SU-DHL-6 (cell line): ENCODE data around the gene PGM2.

ENCODE experiments used
- H2AFZ ChIP-seq: fragments of 200-600 bp; sonication (generic); 2 replicates; pipeline ENCODE4 v1.6.1; 2014; ENCODE audit warnings: low read depth, mild to moderate bottlenecking, moderate library complexity, mixed read lengths, antibody characterized with exemption, low read length; ENCODE audit not compliant: severe bottlenecking
- H3F3A ChIP-seq: fragments of 200-600 bp; shearing (Covaris generic); 2 replicates; pipeline ENCODE4 v1.6.0; 2016; ENCODE audit warnings: antibody characterized with exemption, mild to moderate bottlenecking; ENCODE audit not compliant: insufficient read depth
- H3K27ac ChIP-seq: fragments of 200-600 bp; sonication (generic); 2 replicates; pipeline ENCODE4 v1.5.1; 2016; ENCODE audit warnings: low read depth, mild to moderate bottlenecking, low read length, moderate library complexity, mixed read lengths
- H3K27me3 ChIP-seq: fragments of 200-600 bp; sonication (generic), shearing (Covaris generic); 2 replicates; pipeline ENCODE4 v1.6.0; 2014; ENCODE audit warnings: mild to moderate bottlenecking, low read length
- H3K36me3 ChIP-seq: fragments of 200-600 bp; sonication (generic); 2 replicates; pipeline ENCODE4 v1.6.1; 2014; ENCODE audit warnings: mild to moderate bottlenecking, low read length, mixed read lengths
- H3K4me2 ChIP-seq: fragments of 300-600, 200-600 bp; shearing (Covaris generic), sonication (generic); 2 replicates; pipeline ENCODE4 v1.6.0; 2014; ENCODE audit warnings: low read length, low read depth, mild to moderate bottlenecking; ENCODE audit not compliant: poor library complexity, severe bottlenecking
- H3K4me3 ChIP-seq: fragments of 200-600 bp; sonication (generic); 2 replicates; pipeline ENCODE4 v1.5.1; 2014; ENCODE audit warnings: antibody characterized with exemption, low read length, mild to moderate bottlenecking, mixed read lengths; ENCODE audit not compliant: insufficient read depth, poor library complexity, severe bottlenecking
- H3K79me2 ChIP-seq: fragments of 200-600 bp; sonication (generic); 2 replicates; pipeline ENCODE4 v1.6.1; 2014; ENCODE audit warnings: mild to moderate bottlenecking, low read length, moderate library complexity; ENCODE audit not compliant: insufficient read depth
- H3K9ac ChIP-seq: fragments of 200-600 bp; sonication (generic); 2 replicates; pipeline ENCODE4 v1.7.0; 2014; ENCODE audit warnings: mild to moderate bottlenecking, low read length
- H3K9me2 ChIP-seq: fragments of 200-600 bp; sonication (generic); replicated peaks from 2 replicates; pipeline ENCODE4 v1.6.1; 2014; ENCODE audit warnings: low read length; ENCODE audit not compliant: insufficient read depth
- H3K9me3 ChIP-seq: fragments of 200-600 bp; sonication (generic); 2 replicates; pipeline ENCODE4 v1.6.1; 2014; ENCODE audit warnings: low read length, mixed read lengths; ENCODE audit not compliant: insufficient read depth
- H4K20me1 ChIP-seq: fragments of 200-600 bp; sonication (generic); 2 replicates; pipeline ENCODE4 v1.6.1; 2014; ENCODE audit warnings: low read depth, mild to moderate bottlenecking, antibody characterized with exemption, low read length, moderate library complexity, mixed read lengths
- EZH2phosphoT487 ChIP-seq: fragments of 200-600 bp; sonication (generic), shearing (Covaris generic); conservative IDR thresholded peaks from 2 replicates; pipeline ENCODE4 v1.6.1; 2018; ENCODE audit warnings: mild to moderate bottlenecking, antibody characterized with exemption, low read length, moderate library complexity, mixed read lengths
- TF ChIP-seq, protein P1 (sequence below): fragments of 200-600 bp; sonication (generic); IDR thresholded peaks from one replicate; pipeline ENCODE4 v1.5.1; 2017; ENCODE audit warnings: antibody characterized with exemption, mild to moderate bottlenecking, low read length, moderate library complexity; ENCODE audit not compliant: insufficient read depth, poor library complexity, severe bottlenecking

Gene PGM2

DNA sequence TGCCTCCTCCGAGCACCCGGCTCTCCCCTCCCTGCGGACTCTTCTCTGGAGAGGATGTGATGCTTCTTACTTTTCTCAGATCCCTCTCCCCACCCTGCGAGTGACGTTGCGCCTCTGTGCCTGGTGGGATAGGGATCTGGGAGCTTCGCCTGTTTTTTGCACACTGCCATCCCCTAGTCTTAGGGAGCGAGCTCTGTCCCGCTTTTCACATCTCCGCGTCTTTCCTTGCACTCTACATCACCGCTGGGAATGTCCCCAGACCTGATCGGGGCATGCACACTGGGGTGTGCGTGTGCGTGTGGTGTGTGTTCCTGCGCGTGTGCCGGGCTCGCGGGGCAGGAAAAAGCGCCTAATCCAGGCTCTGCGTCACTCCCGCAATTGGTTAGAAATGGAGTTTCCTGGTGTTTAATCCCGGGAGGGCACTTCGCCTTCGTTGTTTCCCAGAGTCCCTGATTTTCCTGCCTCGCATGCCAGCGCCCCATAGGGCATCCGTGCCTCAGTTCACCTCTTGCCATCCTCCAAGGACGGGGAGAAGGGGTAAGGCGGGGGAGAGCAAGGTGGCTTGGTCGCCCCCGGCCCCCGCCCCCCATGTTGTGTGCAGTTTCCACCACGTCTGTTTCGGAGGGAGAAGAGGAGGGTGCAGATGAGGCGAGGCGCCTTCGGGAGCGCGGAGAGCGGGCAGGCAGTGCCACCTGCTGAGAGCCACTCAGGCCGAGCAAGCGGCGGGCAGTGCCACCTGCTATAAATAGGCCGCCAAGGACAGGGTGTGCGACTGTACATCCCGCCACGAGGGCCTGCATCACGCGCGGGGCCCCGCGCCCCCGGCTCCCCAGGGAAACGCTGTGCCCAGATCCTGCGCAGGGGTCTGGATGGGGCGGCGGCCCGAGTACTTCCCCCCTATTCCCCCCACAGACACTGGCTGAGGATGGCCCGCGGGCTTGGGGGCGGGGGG is 63.6 kb downstream of the PGM2 start:
- H3K27me3 ChIP-seq: no peaks in the 10 kb centered on the region
- no peak overlapping the region for H3K27ac ChIP-seq
- H3K9ac ChIP-seq: peak overlapping the region; percentile 72

DNA sequence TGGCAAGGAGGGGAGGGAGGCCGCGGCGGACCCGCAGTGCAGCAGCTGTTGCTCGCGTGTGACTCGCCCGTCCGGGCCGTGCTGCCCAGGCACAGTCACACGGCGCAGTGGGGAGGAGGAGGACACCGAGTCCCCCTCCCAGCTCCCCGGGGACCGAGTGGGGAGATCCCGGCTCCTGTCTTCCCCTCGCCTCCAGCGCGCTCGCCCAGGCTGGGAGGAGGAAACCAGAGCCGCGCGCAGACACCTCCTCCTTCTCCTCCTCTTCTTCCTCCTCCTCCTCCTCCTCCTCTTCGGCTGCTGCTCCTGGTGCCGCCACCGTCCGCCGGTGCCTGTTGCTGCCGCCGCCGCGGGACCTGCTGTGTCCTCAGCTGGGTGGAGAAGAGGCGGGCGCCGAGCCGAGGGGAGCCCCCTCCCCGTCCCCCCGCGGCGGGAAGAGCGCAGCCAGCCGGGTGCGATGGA is 64.3 kb downstream of the PGM2 start, which contains the start of gene TBC1D1:
TBC1D1 (plus strand) TSS at position 284 of the 459 bp plus-strand sequence. CDS start 11,012 bp downstream, outside the sequence.
- peak within 1 kb of the TSS; percentile 87 for H3K4me2 ChIP-seq
- peak within 1 kb of the TSS; percentile 91 for H2AFZ ChIP-seq
- peak within 1 kb of the TSS; percentile 61 for H3K4me3 ChIP-seq
- no peaks in the 10 kb centered on the region for H3K36me3 ChIP-seq
- H3K27ac ChIP-seq: peak within 1 kb of the TSS; percentile 57
- no peaks in the 10 kb centered on the region for H3K9me2 ChIP-seq
- H3K79me2 ChIP-seq: no peaks in the 10 kb centered on the region
- no peaks in the 10 kb centered on the region for H3K27me3 ChIP-seq
- TF ChIP-seq, protein P1, sequence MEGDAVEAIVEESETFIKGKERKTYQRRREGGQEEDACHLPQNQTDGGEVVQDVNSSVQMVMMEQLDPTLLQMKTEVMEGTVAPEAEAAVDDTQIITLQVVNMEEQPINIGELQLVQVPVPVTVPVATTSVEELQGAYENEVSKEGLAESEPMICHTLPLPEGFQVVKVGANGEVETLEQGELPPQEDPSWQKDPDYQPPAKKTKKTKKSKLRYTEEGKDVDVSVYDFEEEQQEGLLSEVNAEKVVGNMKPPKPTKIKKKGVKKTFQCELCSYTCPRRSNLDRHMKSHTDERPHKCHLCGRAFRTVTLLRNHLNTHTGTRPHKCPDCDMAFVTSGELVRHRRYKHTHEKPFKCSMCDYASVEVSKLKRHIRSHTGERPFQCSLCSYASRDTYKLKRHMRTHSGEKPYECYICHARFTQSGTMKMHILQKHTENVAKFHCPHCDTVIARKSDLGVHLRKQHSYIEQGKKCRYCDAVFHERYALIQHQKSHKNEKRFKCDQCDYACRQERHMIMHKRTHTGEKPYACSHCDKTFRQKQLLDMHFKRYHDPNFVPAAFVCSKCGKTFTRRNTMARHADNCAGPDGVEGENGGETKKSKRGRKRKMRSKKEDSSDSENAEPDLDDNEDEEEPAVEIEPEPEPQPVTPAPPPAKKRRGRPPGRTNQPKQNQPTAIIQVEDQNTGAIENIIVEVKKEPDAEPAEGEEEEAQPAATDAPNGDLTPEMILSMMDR: no peak
- H3K9ac ChIP-seq: peak within 1 kb of the TSS; percentile 72
- peaks cover 14% of the 10 kb centered on the region for H3F3A ChIP-seq
- no peaks in the 10 kb centered on the region for H4K20me1 ChIP-seq
- H3K9me3 ChIP-seq: no peaks in the 10 kb centered on the region

More for the DNA sequence above, 63.6 kb downstream of the PGM2 start:
- Histone ChIP-seq H2AFZ (peak overlapping the region; percentile 91), H3K9me3 (no peaks in the 10 kb centered on the region), H3K79me2 (no peaks in the 10 kb centered on the region), H4K20me1 (no peaks in the 10 kb centered on the region), H3K4me2 (peak overlapping the region; percentile 87), H3F3A (peaks cover 14% of the 10 kb centered on the region), H3K4me3 (peak overlapping the region; percentile 61), H3K9me2 (no peaks in the 10 kb centered on the region), H3K36me3 (no peaks in the 10 kb centered on the region)
- TF ChIP-seq EZH2phosphoT487: no peak
- TF ChIP-seq, protein P1: no peak

DNA sequence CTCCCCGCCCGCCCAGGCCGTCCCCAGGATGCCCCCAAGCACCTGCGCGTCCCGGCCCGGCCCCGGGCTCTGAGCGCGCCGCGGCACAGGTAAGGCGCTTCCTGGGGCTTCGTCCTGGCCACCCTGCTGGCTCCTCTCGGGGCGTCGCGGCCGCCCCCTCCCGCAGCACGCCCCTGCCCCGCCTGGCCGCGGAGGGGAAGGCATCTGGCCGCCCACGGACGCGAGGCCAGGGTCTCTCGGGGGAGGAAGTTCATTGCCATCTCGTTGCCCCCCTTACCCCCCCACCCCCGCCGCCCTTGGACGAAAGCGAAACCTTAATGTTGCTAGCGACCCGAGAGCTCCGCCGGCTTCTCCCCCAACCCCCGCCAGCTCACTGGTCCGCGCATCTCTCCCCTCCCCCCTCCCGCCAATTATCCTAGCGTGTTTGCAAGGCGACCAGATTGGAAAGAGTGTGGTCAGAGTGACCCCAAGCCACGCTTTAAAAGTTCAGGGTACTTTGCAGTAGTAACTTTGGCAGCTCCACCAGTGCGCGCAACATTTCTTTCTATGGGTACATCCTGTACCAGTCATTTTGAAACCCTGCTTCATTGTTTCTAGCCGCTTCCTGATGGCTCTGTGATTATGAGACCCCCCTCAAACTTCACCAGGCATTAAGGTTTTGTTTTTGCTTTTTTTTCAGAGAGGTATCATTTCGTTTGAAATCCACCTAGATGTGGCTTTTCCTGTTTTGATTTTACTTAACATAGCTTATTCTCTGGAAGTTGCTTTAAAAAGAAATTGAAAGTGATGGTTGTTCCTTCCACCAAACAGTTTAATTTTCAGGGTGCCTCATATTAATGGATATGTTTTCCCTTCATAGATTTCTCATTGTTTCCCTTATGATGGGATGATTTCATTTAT is 65.0 kb downstream of the PGM2 start:
- peak overlapping the region; percentile 87 for H3K4me2 ChIP-seq
- H3K9me2 ChIP-seq: no peaks in the 10 kb centered on the region
- peak overlapping the region; percentile 57 for H3K27ac ChIP-seq
- H3K79me2 ChIP-seq: no peaks in the 10 kb centered on the region
- peaks cover 14% of the 10 kb centered on the region for H3F3A ChIP-seq
- peak overlapping the region; percentile 91 for H2AFZ ChIP-seq
- H3K27me3 ChIP-seq: no peaks in the 10 kb centered on the region
- no peaks in the 10 kb centered on the region for H4K20me1 ChIP-seq
- no peaks in the 10 kb centered on the region for H3K36me3 ChIP-seq
- peak overlapping the region; percentile 61 for H3K4me3 ChIP-seq
- TF ChIP-seq, protein P1: no peak
- TF ChIP-seq EZH2phosphoT487: no peak
- no peaks in the 10 kb centered on the region for H3K9me3 ChIP-seq
- peak overlapping the region; percentile 72 for H3K9ac ChIP-seq
